HG03565 (cell line): ENCODE measurements around the gene LCLAT1.
"Not testable (repeated sequence)": the region's sequence is repeated elsewhere in the genome, so short reads cannot be mapped to it uniquely, and the experiment has no call there.

Experiments
- ATAC-seq: cut with Tn5 transposase; IDR thresholded peaks from one replicate; pipeline ENCODE4 v1.9.1; 2021; ENCODE audit warnings: mild to moderate bottlenecking, moderate library complexity; ENCODE audit not compliant: unreplicated experiment

The LCLAT1 gene

DNA sequence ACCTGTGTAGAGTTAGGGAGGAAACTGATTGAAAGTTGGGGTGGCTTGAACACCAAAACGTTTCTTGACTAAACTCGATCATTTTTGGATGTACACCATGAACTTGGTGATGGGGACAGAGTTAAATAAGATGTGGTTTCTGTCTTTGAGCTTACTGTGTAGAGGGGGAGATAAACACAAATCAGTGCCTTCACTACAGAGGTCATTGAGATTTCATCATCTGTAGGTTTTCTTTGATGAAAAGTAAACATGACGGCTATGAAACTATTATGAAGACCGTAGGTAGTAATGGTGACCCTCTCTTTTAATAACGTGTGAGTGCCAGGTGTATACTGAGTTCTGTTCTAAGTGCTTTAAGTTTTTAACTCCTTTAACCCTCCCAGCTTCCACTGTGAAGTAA, 6.5 kb downstream of the LCLAT1 start:
- no peak for ATAC-seq

DNA sequence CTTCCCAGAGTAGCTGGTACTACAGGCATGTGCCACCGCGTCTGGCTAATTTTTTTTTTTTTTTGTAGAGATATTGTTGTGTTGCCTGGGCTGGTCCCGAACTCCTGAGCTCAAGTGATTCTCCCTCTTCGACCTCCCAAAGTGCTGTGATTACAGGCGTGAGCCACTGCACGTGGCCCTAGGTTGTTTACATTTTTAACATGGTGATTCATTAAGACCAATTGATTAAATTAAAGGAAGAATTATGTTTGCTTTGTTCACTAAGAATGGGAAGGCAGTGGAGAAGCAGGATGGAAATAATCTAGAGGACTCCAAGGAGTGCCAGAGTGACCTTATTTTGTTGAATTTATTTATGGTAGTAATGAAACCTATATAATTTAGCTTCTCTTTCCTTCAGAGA, 7.5 kb downstream of the LCLAT1 start:
- ATAC-seq = no peak

GRCh38 chr2:30455114-30455738, 8.2 kb downstream of the LCLAT1 start:
- ATAC-seq = no peak

GRCh38 chr2:30456106-30456505, 9.1 kb downstream of the LCLAT1 start:
- no peak for ATAC-seq

- ATAC-seq = no peak
Observed at GRCh38 chr2:30456579-30456978, 9.5 kb downstream of the LCLAT1 start.

DNA sequence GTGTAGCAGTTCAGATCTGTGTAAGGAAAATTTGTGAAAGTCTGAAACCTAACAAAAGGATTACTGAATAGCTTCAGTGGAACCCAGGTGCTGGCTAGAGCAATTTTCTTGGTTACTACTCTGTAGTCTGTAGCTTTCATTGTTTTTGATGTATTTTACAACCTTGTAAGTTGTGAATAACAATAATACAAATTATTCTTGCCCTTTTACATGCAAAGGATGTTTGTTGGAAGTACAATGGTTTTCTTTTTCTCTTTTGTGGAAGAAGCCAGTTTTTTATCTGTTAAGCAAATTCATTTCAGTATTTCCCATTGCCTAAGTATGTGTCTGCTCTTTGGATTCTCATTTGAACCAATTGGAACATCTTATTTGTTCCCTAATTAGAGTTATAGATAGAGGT, 10.2 kb downstream of the LCLAT1 start:
- ATAC-seq = no peak

DNA sequence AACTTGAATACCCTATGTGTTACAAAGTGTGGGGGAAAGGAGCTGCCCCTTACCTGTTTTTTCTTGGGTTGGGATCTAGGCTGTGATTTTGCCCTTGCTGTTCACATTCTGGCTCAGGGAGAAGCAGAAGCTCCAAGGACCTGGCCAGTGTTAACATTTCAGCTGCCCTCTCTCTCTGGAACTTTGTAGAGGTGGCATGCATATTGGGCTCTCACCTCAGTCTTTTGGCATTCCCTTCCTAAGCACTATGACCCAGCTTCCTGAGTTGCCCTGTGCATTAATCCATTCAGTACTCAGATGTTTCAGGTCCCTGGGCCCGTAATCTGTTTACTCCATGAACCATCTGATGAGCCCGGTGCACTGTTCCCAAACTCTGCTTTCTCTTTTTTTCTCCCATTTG, 12.1 kb downstream of the LCLAT1 start:
- ATAC-seq = no peak

- ATAC-seq = no peak
Observed at GRCh38 chr2:30462131-30462857, 15.2 kb downstream of the LCLAT1 start.

DNA sequence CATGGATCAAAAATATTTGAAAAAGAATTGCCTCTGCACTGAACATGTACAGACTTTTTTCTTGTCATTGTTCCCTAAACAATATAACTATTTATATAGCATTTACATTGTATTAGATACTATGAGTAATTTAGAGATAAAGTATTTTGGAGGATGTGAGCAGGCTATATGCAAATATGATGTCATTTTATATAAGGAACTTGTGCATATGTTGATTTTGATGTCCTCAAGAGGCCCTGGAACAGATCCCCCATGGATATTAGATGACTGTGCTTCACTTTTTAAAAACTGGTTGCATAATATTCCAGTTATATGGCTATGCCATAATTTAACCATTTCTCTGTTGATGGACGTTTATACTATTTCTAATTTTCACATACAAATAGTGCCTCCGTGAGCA, 16.5 kb downstream of the LCLAT1 start:
- no peak for ATAC-seq

DNA sequence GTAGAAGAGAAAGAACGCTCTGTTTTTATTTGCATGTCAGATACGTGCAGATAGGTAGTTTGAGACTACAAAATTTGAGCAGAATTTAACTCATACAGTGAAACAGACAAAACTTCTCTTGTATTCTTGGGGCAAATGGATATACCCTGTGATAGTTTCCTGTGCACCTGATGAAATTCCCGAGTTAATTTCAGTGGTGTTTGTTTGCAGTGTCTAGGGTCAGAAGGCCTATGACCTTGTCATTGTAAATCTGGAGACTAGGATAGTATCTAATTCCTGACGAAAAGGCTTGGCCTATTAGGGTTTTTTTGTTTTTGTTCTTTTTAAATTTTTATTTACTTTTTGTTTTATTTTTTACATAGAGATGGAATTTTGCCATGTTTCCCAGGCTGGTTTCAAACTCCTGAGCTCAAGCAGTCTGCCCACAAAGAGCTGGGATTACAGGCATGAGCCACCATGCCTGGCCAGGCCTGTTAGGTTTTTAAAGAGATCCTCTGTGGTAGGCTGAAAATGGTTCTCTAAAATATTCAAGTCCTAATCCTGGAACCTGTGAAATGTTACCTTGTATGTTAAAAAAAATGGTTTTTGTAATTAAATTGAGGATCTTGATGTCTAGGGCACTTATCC, 17.6 kb downstream of the LCLAT1 start:
- no peak for ATAC-seq

DNA sequence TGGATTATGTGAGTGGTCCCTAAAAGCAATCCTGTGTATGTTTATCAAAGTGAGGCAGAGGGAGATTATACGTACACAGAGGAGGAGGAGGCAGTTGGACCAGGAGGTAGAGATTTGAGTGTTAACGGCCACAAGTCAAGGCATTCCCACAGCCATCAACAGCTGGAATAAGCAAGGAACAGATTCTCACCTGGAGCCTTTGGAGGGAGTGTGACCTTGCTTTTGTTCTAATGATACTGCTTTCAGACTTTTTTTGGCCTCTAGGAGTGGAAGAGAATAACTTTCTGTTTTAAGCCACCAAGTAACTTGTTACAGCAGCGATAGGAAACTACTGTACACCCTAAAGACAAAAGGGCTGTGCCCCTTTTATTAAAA, 18.1 kb downstream of the LCLAT1 start:
- no peak for ATAC-seq

DNA sequence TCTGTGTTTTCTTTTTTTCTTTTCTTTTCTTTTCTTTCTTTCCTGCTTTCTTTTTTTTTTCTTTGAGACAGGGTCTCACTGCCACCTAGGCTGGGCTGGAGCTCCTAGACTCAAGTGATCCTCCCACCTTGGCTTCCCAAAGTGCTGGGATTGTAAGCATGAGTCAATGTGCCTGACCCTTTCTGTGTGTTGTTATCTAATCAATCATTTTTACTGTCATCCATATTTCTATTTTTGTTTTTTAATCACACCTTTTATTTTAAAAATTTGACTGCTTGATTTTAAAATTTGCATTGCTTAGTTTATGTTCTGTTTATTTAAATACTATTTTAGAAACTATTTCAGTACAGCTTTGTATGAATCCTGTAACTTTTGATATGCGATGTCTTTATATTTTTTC, 19.2 kb downstream of the LCLAT1 start:
- ATAC-seq = no peak

DNA sequence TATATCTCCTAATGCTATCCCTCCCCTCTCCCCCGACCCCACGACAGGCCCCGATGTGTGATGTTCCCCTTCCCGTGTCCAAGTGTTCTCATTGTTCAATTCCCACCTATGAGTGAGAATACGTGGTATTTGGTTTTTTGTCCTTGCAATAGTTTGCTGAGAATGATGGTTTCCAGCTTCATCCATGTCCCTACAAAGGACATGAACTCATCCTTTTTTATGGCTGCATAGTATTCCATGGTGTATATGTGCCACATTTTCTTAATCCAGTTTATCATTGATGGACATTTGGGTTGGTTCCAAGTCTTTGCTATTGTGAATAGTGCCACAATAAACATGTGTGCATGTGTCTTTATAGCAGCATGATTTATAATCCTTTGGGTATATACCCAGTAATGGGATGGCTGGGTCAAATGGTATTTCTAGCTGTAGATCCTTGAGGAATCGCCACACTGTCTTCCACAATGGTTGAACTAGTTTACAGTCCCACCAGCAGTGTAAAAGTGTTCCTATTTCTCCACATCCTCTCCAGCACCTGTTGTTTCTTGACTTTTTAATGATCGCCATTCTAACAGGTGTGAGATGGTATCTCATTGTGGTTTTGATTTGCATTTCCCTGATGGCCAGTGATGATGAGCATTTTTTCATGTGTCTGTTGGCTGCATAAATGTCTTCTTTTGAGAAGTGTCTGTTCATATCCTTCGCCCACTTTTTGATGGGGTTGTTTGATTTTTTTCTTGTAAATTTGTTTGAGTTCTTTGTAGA, 20.2 kb downstream of the LCLAT1 start:
- ATAC-seq = not testable (repeated sequence)

- ATAC-seq = no peak
Observed at GRCh38 chr2:30470426-30470825, 23.4 kb downstream of the LCLAT1 start.

GRCh38 chr2:30472326-30472725, 25.3 kb downstream of the LCLAT1 start:
- no peak for ATAC-seq

DNA sequence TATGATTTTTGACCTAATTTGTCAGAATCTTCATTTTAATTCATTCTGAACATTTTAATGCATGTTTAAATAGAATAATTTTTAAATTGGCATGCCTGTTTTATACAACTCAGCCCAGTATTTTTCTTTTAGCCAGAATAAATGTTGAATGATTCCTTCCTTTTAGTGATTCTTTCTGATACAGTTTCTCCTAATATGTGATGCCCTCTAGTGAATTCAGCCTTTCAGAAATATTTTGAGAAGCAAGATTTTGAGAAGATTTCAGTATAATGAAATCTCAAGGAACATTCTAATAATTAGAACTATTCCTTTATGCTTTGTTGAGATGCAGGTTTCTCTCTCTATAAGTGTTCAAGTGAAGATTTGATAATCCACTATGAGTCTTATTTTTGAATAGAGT, 28.5 kb downstream of the LCLAT1 start:
- no peak for ATAC-seq

DNA sequence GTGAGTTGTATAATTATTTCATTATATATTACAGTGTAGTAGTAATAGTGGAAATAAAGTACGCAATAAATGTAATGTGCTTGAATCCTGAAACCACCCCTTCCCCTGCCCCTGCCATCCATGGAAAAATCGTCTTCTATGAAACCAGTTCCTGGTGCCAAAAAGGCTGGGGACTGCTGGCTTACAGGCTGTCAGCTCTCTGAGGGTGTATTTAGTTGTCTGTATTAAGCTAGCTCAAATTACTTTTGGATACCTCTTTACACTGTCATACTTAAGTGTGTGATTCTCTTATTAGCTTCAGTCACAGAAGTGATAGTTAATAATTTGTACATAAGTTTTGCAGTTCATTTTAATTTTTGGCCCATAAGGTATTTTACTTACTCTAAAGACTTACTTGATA, 29.6 kb downstream of the LCLAT1 start:
- no peak for ATAC-seq

- ATAC-seq = no peak
Observed at GRCh38 chr2:30480703-30481322, 33.8 kb downstream of the LCLAT1 start.

DNA sequence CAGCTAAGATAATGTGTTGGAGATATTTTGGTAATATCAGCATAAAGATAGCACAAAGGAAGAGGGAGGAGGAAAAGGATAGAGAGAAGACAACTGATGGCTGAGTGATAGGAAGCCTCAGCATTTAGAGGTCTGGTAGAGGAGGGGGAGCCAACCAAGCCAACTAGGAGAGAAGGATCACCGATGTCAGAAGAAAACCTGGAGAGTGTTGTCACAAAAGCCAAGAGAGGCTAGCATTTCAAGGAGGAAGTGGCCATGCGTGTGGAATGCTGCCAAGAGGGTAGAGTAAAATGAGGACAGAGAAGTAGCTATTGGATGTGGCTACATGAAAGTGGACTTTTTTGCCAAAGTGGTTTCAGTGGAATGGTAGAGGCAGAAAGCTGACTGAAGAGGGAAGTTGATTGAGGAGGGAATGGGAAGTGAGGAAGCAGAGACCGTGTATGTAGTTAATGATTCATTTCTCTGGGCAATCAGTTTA, 34.3 kb downstream of the LCLAT1 start:
- ATAC-seq = no peak

GRCh38 chr2:30482011-30482410, 35.0 kb downstream of the LCLAT1 start:
- no peak for ATAC-seq

DNA sequence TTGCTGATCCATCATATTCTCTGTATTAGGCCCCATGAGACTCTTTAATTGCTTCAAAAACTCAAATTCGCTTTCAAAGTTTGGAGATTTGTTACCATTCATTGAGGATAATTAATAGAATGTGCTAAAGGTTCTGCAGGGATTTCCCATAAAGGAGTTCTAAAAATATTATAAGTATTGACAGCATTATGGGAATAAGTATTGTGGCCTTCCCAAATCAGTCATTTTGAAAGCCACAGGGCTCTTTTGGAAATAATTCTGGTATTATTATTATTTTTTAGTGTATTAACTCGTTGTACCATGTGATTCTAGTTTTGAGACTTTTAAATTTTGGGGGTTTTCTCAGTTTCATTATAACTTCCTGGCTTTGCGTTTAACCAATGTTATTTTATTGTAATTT, 37.1 kb downstream of the LCLAT1 start:
- ATAC-seq = no peak
